WERI-Rb-1 (cell line): Measurements from ENCODE around the gene NOX5.

Source experiments
- DNase-seq: peaks from one replicate; pipeline ENCODE4 v3.0.0-alpha.2; 2020
- H3K27ac ChIP-seq: fragments of 250-450 bp; sonication (Bioruptor Pico); 2 replicates; pipeline ENCODE4 v1.5.1; 2020; ENCODE audit warnings: mild to moderate bottlenecking, moderate library complexity
- H3K27me3 ChIP-seq: fragments of 250-450 bp; sonication (Bioruptor Pico); 2 replicates; pipeline ENCODE4 v1.5.1; 2021; ENCODE audit warnings: mild to moderate bottlenecking, low read depth, moderate library complexity; ENCODE audit not compliant: insufficient read depth, severe bottlenecking
- H3K36me3 ChIP-seq: fragments of 250-450 bp; sonication (Bioruptor Pico); 2 replicates; pipeline ENCODE4 v1.5.1; 2020; ENCODE audit warnings: mild to moderate bottlenecking, moderate library complexity
- H3K4me3 ChIP-seq: 2 replicates; pipeline ENCODE4 v1.5.1; 2011; ENCODE audit warnings: low read depth, mild to moderate bottlenecking, control low read depth, low read length
- H3K9me3 ChIP-seq: fragments of 250-450 bp; sonication (Bioruptor Pico); 2 replicates; pipeline ENCODE4 v1.5.1; 2021; ENCODE audit warnings: mild to moderate bottlenecking, moderate library complexity; ENCODE audit not compliant: severe bottlenecking
- TF ChIP-seq, protein P1 (sequence below): IDR thresholded peaks from 2 replicates; pipeline ENCODE4 v1.5.1; 2011; ENCODE audit warnings: low read depth, mild to moderate bottlenecking, control low read depth, inconsistent platforms, low read length

Gene NOX5

DNA sequence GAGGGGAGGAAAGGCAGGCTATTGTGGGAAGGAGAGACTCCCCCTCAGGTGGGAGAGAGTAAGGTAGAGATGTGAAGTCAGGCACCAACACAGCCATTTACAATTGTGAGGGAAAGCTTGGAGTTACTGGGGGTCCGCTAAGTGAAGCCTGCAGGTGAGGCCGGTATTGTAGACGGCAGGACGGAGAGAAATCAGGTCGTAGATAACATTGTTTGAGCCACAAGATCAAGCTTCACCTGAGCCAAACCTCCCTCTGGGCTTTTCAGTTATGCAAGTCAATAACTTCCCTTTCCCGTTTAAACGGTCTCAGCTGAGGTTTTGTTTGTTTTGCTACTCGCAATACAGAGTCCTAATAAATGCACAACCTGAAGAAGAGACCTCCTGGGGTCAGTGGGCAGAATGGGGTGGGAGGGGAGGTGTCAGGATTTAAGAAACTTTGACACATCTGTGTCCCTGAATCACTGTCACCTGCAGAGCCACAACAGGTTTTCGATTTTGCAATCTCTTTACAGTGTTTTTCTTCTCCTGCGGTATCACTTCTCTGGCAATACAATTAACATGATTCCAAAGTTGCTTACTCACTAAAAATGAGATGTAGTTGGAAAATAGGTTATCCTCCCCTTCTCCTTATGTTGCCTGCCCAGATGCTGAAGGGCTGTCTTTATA lies 73.9 kb downstream of the NOX5 start:
- Histone ChIP-seq H3K4me3 (no peak overlapping the region), H3K9me3 (no peaks in the 10 kb centered on the region), H3K27me3 (no peaks in the 10 kb centered on the region), H3K36me3 (no peaks in the 10 kb centered on the region), H3K27ac (no peak overlapping the region)
- TF ChIP-seq, protein P1, sequence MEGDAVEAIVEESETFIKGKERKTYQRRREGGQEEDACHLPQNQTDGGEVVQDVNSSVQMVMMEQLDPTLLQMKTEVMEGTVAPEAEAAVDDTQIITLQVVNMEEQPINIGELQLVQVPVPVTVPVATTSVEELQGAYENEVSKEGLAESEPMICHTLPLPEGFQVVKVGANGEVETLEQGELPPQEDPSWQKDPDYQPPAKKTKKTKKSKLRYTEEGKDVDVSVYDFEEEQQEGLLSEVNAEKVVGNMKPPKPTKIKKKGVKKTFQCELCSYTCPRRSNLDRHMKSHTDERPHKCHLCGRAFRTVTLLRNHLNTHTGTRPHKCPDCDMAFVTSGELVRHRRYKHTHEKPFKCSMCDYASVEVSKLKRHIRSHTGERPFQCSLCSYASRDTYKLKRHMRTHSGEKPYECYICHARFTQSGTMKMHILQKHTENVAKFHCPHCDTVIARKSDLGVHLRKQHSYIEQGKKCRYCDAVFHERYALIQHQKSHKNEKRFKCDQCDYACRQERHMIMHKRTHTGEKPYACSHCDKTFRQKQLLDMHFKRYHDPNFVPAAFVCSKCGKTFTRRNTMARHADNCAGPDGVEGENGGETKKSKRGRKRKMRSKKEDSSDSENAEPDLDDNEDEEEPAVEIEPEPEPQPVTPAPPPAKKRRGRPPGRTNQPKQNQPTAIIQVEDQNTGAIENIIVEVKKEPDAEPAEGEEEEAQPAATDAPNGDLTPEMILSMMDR, result no peak
- no peak for DNase-seq

- Histone ChIP-seq H3K36me3 (no peaks in the 10 kb centered on the region), H3K27ac (no peak overlapping the region), H3K9me3 (no peaks in the 10 kb centered on the region), H3K27me3 (no peaks in the 10 kb centered on the region), H3K4me3 (no peak overlapping the region)
- DNase-seq, result peak; percentile 38
- TF ChIP-seq, protein P1, result no peak
Measured at GRCh38 chr15:69089258-69089657, 74.8 kb downstream of the NOX5 start.

DNA sequence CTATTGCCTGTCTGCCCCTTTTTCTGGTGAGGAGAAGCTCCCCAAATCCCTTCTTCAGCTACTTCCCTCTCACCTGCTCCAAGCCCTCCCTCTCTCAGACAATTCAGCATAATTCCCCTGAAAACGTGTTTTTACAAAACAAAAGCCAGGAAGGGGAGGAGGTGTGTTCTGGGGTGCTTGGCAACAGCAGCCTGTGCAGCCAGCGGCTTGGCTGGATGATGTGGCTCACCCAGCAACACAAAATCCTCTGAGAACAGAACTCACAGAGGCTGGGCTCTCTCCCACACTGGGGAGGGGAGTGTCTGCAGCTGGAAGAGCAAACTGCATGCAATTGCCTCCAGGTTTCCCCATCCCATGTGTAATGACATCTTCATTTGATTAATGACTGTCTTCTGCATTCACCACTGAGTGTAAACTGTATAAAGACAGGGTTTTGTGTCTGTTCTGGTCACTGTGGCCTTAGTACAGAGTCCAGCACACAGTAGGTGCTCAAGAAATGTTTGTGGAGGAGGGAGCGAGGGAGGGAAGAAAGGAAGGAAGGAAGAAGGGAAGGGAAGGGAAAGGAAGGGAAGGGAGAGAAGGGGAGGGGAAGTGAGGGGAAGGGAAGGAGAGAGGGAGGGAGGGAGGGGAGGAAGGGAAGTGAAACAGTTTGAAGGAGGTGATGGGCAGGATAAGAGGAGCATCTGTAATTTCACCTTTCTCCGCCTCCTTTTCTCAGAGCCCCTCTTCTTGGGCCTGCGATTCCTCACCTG lies 75.9 kb downstream of the NOX5 start:
- no peak overlapping the region for H3K4me3 ChIP-seq
- H3K27me3 ChIP-seq, result no peaks in the 10 kb centered on the region
- TF ChIP-seq, protein P1, result no peak
- no peak overlapping the region for H3K27ac ChIP-seq
- DNase-seq, result no peak
- no peaks in the 10 kb centered on the region for H3K36me3 ChIP-seq
- H3K9me3 ChIP-seq, result no peaks in the 10 kb centered on the region

GRCh38 chr15:69091654-69092053 lies 77.2 kb downstream of the NOX5 start:
- no peak overlapping the region for H3K4me3 ChIP-seq
- H3K36me3 ChIP-seq, result no peaks in the 10 kb centered on the region
- no peaks in the 10 kb centered on the region for H3K27me3 ChIP-seq
- TF ChIP-seq, protein P1, result no peak
- H3K9me3 ChIP-seq, result no peaks in the 10 kb centered on the region
- DNase-seq, result no peak
- no peak overlapping the region for H3K27ac ChIP-seq

GRCh38 chr15:69092159-69092558 lies 77.7 kb downstream of the NOX5 start:
- Histone ChIP-seq H3K9me3 (no peaks in the 10 kb centered on the region), H3K36me3 (no peaks in the 10 kb centered on the region), H3K4me3 (no peak overlapping the region), H3K27me3 (no peaks in the 10 kb centered on the region), H3K27ac (no peak overlapping the region)
- TF ChIP-seq, protein P1, result no peak
- no peak for DNase-seq
